GM10847 (cell line): ENCODE results near the gene CTU2.

ENCODE experiments used
- POLR2A ChIP-seq: IDR thresholded peaks from 2 replicates; pipeline ENCODE4 v1.6.1; 2011; ENCODE audit not compliant: insufficient read length; ENCODE audit errors: extremely low read depth

CTU2 gene

DNA sequence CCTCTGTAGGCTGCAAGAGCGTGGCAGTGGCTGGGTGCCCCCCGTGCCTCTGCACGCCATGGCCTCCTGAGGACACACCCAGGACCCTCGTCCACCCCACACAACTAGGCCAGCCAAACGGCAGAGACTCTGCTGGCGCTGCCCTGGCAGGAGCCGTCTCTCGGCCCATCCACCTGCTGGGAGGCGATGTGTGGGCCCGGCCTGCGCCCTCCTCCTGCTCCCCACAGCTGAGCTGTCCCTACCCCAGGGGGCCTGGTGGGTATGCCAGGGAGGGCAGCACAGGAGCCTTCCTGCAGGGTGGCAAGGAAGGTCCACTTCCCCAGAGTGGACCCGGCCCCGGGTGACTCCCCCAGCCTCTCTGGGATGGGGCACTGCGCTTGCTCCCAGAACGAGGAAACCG is 7.1 kb upstream of the CTU2 start:
- no peak for TF ChIP-seq POLR2A

- TF ChIP-seq POLR2A: no peak
These were observed 6.0 kb upstream of the CTU2 start for GRCh38 chr16:88700322-88700635.

DNA sequence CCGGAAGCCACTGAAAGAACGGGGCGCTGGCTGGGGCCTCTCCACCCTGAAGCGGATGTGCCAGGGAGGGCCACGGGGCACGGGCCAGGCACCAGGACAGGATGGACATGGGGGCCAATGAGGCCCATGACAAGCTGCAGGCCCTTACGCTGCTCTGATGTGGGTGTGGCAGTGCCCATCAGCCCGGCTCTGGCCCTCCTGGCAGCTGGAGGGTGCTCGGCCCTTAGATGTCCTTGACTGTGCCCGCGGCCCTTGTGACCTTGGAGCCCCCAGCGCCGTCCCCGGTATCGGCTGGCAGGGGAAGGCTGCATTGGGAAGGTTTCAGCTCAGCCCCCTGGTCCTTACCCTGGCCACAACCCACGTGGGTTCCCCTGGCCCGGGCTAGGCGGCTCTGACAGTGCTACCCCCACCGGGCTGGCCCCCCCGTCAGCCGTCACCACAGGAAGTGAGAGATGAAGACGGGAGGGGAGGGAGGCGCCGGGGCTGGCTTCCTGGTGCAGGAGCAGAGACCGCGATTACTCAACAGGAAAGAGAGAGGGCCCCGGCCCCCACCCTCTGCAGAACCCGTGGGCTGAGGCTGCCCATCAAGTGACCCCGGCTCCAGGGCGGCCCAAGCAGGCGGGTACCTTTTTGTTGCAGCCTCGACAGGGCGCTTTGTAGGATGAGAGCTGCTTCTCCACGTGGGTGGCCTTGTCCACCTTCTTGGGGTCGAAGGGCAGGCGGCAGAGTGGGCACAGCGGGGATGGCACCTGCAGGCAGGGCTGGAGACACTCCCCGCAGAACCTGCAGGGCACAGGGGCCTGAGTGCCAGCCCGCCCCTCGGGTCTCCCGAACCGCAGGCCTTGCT is 5.4 kb upstream of the CTU2 start:
- no peak for TF ChIP-seq POLR2A

DNA sequence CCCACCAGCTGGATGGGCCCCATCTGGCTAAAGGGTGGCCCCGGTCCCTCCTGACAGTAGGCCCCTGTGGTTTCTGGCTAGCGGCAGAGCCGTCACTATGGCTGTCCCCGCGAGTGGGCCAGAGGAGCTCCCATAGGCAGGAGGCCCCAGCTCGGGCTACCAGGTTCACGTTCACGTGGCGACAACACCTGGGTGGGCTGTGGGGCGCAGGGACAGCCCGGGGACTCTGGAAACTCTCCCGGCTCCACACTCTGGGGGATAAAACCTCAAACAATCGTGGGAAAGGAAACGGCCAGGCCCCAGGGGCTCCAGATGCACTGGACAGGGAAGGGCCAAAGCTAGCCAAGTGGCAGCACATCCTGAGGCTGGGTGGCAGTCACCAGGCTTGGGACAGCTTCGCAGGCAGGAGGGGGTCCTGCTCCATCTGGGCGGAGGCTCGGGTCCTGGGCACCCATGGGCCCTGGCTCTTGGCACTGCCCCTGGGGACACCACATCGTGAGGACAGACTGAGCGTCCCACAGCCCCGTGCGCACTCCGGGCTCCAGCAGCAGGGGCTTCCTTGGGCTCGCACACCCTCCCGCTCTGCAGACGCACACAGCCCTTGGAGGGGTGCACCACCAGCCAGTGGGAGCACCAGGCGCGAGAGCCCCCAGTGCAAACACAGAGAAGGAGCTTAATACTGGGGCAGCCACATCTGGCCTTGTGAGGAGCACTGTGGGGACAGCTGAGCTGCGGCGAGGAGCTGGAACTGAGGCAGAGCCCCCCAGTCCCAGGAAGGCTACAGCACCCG is 4.5 kb upstream of the CTU2 start:
- TF ChIP-seq POLR2A: no peak

DNA sequence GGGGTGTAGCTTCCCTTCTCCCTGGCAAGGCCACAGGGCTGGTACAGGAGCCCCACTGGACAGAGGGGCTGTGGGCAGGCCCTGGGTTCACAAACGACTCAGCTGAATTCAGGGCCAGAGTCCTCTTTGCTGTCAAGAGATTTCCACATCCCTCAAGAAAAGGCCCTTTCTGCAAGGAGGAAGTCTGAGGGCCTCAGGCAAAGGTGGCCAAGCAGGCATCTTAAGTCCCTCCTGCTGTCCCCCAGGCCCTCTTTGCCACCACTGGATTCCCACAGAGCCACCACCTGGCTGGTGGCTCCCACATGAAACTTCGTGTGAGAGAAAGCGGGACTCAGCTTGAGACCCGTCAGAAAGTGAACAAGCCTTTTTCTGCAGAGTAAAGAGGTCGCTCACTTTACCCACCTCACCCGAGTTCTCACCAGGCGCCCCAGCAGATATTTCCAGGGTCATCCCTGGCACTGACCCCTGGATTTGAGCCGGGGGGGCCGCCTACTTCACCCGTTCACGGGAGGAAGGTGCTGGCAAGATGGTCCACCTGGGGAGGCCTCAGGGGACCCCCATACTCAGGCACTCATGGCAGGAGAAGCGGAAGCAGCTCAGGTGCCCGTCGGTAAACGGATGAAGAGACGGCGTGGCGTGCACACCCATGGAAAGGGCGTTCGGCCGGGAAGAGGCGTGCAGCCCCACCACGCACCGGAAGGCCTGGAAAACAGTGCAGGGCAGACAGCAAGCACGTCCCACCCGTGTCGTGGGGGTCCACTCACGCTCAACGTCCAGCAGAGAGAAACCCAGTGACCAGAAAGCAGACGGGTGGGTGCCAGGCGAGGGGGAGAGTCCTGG is 3.7 kb upstream of the CTU2 start:
- no peak for TF ChIP-seq POLR2A

GRCh38 chr16:88703486-88704309 is 2.6 kb upstream of the CTU2 start:
- TF ChIP-seq POLR2A: no peak

DNA sequence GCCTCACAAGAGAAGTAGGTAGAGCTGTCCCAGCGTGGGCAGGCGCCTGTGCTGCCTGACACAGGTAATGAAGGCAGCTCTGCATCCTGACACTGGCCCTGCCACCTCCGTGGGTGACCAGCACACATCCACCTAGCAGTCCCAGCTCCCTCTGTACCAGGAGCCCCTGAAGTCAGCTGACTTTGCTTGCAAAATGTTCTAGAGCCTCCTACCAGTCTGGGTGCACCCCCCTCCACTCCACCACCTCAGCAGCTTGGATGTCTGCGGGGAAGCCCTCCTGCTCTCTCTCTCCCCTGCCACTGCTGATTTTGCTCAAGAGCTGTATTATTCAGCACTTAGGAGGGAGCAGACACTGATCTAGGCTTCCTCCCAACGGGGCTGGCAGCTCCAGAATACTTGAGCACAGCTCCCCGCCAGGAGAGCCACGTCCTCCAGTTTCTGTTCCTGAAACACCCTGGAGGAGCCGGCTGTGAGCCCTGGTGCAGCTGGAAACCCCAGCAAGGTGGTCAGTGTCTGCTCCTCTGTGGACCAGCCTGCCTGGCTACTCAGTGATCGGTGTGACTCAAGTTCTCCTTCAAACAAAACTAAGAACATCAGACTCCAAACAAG is 1.1 kb upstream of the CTU2 start:
- no peak for TF ChIP-seq POLR2A

- TF ChIP-seq POLR2A: no peak
These were observed 488 bp upstream of the CTU2 start for GRCh38 chr16:88705801-88706228.

- TF ChIP-seq POLR2A: no peak
These were observed 893 bp downstream of the CTU2 start for GRCh38 chr16:88706965-88707826.

DNA sequence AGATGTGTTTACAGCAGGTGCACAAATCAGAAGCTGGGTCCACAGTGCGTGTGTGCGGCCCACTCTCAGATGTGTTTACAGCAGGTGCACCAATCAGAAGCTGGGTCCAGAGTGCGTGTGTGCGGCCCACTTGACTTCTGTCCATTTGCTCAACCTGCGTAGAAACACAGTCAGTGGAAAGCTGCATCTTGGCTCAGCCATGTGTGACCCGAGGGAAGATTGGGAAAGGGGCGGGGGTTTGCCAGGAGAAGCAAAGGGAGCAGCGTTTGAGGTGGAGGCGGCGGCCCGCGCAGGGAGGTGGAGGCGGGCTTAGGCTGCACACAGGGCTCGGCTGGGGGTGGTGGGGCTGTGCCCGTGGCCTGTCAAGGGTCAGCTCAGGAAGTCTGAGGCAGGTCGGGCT is 4.3 kb downstream of the CTU2 start:
- TF ChIP-seq POLR2A: no peak

GRCh38 chr16:88711750-88712340 is 5.5 kb downstream of the CTU2 start:
- TF ChIP-seq POLR2A: no peak

- no peak for TF ChIP-seq POLR2A
These were observed 6.2 kb downstream of the CTU2 start for GRCh38 chr16:88712362-88712979.

DNA sequence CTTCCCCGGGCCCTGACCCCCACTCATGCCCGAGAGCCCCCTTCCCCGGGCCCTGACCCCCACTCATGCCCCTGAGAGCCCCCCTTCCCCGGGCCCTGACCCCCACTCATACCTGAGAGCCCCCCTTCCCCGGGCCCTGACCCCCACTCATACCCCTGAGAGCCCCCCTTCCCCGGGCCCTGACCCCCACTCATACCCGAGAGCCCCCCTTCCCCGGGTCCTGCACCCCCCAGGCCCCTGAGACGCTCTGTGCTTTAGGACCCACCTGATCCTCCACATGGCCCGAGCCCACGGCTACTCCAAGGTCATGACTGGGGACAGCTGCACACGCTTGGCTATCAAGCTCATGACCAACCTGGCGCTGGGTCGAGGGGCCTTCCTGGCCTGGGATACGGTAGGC is 6.8 kb downstream of the CTU2 start:
- no peak for TF ChIP-seq POLR2A
